GM12865 (cell line): Measurements from ENCODE around the gene MPP1.

Experiments
- DNase-seq: peaks from one replicate; pipeline ENCODE4 v3.0.0; 2010; ENCODE audit warnings: low read depth
- H3K4me3 ChIP-seq: 2 replicates; pipeline ENCODE4 v1.5.1; 2011; ENCODE audit warnings: mild to moderate bottlenecking, low read depth, low read length, control low read depth
- TF ChIP-seq, protein P1 (sequence below): IDR thresholded peaks from 2 replicates; pipeline ENCODE4 v1.5.1; 2011; ENCODE audit warnings: low read length, control low read depth, low read depth, inconsistent platforms; ENCODE audit not compliant: insufficient read depth; ENCODE audit errors: missing control alignments

Gene MPP1

DNA sequence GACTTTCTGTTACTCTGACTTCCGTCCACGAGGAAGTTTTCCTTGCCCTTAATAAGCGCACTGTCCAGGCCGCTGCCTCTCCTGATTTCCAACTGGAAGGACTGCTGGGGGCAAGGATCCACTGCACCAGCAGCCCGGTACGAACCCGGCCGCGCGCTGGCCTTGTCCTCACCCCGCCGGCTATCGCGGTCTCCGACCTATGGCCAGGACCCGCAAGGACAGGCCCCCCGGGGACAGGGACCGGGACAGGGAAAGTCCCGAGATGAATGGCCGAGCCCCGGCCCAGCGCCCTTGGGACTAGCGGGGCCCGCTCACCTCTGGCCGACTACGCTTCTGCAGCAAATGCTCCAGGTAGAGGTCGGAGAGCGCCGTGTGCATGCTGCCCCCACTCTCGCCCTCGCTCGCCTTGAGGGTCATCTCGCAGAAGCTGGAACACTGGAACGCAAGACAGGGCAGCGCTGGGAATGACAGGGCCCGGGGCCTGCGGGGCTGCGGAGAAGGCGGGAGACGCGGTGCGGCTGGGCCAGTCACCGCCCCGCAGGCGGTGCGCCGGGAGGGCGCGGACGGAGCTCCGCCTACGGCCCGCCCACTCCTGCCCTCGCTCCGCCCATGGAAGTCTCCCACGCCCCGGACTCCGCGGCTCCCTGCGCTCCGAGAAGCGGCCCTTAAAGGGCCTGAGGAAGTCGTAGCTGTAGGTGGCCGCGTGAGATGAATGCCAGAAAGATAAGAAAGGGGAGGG lies at the start of gene MPP1:
Gene MPP1 (minus strand): TSS at position 529 of the 739 bp plus-strand sequence. CDS start 112 bp downstream, at position 417.
- TF ChIP-seq, protein P1, sequence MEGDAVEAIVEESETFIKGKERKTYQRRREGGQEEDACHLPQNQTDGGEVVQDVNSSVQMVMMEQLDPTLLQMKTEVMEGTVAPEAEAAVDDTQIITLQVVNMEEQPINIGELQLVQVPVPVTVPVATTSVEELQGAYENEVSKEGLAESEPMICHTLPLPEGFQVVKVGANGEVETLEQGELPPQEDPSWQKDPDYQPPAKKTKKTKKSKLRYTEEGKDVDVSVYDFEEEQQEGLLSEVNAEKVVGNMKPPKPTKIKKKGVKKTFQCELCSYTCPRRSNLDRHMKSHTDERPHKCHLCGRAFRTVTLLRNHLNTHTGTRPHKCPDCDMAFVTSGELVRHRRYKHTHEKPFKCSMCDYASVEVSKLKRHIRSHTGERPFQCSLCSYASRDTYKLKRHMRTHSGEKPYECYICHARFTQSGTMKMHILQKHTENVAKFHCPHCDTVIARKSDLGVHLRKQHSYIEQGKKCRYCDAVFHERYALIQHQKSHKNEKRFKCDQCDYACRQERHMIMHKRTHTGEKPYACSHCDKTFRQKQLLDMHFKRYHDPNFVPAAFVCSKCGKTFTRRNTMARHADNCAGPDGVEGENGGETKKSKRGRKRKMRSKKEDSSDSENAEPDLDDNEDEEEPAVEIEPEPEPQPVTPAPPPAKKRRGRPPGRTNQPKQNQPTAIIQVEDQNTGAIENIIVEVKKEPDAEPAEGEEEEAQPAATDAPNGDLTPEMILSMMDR = no peak
- DNase-seq = peak; percentile 78
- peak within 1 kb of the TSS; percentile 69 for H3K4me3 ChIP-seq

DNA sequence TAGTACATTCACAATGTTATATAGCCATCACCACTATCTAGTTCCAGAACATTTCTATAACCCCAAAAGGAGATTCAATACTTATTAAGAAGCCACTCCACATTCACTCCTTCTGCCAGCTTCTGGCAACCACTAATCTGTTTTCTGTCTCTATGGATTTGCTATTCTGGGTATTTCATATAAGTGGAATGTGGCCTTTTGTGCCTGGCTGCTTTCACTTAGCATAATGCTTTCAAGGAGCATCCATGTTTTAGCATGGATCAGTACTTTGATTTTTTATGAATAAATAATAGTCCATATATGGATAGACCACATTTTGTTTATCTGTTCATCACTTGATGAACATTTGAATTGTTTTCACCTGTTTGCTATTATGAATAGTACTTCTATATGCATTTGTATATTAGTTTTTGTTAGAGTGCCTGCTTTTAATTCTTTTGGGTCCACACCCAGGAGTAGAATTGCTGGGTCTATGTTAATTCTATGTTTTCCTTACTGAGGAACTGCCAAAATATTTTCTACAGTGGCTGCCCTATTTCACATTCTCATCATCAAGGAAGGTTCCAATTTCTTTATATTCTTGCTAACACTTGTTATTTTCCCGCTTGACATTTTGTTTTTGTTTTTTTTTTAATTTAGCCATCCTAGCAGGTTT lies 45.8 kb upstream of the MPP1 start:
- no peak for DNase-seq
- TF ChIP-seq, protein P1 = no peak
- no peak overlapping the region for H3K4me3 ChIP-seq

GRCh38 chrX:154840856-154841255 lies 35.6 kb upstream of the MPP1 start:
- no peak overlapping the region for H3K4me3 ChIP-seq
- DNase-seq = peak; percentile 55
- TF ChIP-seq, protein P1 = peak; percentile 43

DNA sequence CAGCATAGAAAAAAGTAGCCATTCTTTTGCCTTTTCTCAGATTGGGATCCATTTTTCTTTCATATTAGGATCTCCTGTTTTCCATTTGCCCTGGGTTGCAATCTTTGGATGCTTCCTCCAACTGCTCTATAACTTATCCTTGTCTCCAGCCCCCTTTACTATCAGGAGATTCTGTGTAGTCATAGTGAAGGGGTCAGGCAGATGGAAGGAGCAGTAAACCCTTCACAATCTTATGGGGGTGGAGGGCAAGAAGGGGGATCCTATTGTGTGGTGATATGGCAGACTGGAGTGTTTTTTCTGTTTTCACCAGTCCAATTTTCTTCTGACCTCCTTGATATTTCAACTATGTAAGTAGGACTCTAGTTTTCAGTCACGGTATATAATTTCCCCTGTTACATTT lies 30.9 kb upstream of the MPP1 start:
- no peak overlapping the region for H3K4me3 ChIP-seq
- no peak for DNase-seq
- TF ChIP-seq, protein P1 = no peak

DNA sequence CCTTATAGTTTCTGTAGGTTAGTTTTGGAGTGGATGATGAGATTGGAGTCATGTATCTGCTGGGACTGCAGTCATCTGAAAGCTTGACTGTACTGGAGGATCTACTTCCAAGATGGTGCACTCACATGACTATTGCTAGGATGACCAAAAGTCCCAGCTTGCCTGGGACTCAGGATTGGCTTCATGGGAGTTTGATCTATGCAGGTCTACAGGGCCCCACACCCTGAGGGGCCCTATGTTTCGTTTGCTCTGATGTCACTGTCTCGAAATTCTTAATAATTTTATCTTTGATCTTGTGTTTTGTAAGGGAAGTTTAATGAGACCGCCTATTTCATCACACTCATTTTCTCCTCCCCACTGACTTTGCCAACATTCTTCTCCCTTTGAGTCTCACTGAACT lies 29.3 kb upstream of the MPP1 start, which contains the start of gene SMIM9:
Gene SMIM9 (minus strand): TSS at position 101 of the 400 bp plus-strand sequence. CDS start 3,806 bp downstream, outside the sequence.
- TF ChIP-seq, protein P1 = no peak
- no peak within 1 kb of the TSS for H3K4me3 ChIP-seq
- no peak for DNase-seq

DNA sequence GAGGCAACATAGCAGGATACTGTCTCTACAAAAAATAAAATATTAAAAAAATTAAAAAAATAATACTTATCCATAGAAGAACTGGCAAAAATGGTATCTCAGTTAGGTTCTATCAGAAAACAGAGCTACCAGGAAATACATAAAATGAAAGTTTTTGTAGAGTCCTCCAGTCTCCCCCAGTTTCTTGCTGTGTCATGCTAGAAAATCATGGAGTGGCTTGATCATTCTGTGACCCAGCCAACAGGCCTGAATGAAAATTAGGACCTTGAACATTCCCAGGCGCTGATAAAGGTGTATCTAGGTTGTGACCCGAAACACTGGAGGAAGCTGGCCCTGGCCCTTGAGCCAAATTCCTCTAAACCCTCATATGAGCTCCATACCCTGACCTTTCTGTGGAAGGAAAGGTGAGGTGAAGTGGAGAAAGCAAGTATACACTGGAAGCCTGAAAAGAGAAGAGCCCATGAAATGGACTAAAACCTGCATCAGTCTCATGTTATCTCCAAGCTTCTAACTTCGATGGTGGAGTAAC lies 28.5 kb upstream of the MPP1 start:
- H3K4me3 ChIP-seq = no peak overlapping the region
- no peak for DNase-seq
- TF ChIP-seq, protein P1 = no peak
